ENCODE measurements around the gene MTF2.
A peak's percentile ranks its signal among the peaks of the same experiment; 100 is the strongest.
"Not testable (repeated sequence)": the region's sequence is repeated elsewhere in the genome, so short reads cannot be mapped to it uniquely, and the experiment has no call there.

MTF2 gene

DNA sequence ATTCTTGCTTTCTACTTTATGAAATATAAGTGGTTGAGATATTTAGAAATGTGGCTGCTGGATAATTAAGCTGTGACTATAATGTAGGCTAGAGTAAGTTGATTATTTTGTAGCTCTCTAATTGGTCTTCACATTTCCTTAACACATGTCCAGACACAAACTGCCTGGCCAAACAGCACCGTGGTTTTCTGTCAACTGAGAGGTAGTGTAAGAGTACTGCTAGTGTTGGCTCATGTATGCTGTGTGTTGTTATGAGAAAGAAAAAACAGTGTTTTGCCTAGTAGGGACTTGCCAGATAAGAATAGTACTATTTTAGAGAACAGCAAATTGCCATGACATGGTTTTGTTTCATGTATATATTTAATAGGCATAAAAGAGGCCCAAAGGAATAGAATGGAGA is 64.1 kb downstream of the MTF2 start:
- DNase-seq = no peak

DNA sequence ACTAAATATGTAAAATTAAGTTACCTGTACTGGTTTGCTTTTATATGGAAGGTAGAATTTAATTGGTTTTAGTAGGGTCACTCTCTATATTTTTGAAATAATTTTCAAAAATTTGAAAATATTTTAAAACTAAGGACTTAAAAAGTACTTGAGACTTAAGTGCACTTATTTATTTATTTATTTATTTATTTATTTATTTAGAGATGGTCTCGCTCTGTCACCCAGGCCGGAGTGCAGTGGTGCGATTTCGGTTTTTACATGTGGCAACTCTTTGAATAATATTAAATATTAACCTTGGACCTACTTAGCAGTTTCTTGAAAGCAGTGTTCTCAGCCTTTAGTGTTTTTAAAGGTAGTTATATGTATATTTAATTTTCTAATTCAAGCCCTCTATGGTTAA is 64.7 kb downstream of the MTF2 start:
- no peak for DNase-seq

DNA sequence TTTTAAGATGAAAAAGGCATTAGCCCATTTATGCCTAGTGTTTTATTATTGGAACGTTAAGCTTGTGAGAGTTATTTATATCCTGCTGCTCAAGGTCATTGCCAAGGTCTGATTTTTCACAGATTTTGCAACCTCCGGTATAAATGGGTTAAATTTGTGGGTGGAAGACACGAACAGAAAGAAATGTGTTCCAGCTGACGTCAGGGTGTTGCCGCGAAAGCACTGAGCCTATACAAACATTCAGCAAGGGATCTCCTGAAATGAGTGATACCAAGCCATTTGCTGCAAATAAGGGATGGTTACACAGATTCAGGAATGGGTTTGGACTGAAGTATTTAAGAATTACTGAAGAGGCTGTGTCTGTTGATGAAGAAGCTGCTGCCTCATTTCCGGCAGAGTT is 68.9 kb downstream of the MTF2 start:
- DNase-seq = no peak

DNA sequence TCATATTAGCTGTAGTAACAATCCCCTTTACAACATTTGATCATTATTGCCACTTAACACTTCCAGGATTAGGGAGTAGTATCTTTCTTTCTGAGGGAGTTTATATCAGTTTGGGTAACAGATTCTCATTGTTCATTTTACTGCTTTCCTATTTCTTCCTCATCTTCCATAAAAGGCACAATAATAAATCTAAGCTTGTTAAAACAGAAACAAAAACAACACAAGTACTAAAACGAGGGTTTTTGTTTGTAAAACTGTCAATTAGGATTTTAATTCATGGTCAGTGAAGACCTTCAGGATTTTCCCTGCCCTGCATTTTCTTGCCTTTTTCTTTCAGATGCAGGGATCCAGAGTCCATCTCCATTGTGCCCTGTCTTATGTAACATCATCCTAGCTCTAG is 71.6 kb downstream of the MTF2 start:
- no peak for DNase-seq

DNA sequence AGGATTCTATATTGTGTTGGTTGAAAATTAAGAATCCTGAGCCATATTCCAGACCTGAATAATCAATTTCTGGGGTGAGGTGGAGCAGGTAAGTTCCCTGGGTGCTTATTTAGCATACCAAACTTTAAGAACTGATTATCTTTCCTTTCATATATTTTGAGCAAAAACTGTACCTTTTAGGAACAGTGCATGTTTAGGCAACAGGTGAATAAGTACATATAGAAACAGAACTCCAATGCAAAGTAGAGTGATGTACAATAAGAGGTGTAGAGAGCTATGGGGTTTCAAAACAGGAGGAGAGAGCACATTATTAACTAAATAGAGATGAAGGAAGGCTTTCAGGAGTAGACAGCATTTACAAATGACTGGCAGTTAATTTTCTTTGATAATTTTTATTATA is 72.4 kb downstream of the MTF2 start:
- no peak for DNase-seq

DNA sequence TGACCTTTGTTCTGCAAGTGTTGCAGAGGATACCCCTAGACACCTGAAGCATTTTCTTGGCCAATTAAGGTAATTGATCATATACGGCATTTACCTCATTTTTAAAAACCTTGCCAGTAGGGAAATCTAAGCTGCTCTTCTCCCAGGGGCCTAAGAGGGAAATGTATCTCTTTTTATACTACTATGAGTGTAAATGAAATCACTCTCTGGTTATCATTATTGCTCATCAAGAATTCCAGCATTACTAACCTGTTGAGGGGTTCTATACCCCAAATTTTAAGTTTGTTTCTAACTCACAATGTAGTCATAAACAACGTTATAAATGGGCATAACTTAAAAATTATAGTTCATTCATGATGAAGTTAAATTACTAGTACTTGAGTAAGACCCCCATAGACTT is 73.8 kb downstream of the MTF2 start:
- DNase-seq = no peak

DNA sequence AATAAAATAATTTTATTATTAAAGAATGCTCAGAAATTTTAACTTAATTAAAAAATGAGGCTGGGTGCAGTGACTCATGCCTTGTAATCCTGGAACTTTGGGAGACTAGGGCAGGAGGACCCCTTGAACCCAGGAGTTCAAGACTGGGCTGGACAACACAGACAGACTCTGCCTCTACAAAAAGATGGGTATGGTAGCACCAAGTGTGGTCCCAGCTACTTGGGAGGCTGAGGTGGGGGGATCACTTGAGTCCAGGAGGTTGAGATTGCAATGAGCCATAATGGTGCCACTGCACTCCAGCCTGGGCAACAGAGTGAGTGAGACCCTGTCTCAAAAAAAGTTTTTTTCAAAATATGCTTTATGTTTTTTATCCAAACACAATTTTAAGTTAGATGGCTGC is 75.8 kb downstream of the MTF2 start:
- no peak for DNase-seq

DNA sequence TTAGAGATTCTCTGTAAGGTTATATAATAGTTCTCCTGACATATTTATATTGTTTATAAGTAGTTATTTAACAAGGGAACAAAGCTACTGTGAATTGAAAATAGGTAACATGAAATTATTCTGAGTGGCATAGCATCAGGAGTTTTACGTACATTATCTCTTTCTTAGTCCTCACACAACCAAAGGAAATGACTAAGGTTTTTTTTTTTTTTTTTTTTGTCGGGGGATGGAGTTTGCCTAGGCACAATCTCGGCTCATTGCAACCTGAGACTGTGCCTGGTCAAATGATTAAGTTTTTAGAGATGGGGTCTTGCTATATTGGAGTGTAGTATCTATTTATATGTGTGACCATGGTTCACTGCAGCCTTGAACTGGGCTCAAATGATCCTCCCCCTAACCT is 76.3 kb downstream of the MTF2 start:
- no peak for DNase-seq

DNA sequence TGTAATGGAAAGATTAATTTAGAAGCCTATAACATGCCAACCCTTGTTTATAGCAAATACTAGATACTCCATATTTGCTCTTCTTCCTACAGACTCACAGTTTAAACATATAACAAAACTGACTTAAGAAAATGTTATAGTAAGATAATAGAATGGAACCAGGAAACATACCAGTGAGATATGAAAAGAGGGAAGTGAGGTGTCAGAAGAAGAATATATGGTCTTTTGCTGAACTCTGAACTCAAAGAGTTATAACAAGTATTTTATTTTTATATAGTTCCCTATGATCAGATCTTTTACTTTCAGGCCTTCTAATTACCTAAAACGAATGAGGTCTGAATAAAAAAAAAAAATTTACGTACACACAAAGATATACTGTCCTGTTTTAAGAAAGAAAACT is 80.3 kb downstream of the MTF2 start:
- DNase-seq = no peak

DNA sequence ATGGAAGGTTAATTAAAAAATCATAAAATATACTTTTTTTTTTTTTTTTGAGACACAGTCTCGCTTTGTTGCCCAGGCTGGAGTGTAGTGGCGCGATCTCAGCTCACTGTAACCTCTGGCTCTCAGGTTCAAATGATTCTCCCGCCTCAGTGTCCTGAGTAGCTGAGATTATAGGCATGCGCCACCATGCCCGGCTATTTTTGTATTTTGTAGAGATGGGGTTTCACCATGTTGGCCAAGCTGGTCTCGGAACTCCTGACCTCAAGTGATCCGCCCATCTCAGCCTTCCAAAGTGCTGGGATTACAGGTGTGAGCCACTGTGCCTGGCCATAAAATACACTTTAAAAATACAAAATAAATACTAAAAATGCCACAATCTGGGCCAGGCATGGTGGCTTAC is 84.2 kb downstream of the MTF2 start:
- not testable (repeated sequence) for DNase-seq

DNA sequence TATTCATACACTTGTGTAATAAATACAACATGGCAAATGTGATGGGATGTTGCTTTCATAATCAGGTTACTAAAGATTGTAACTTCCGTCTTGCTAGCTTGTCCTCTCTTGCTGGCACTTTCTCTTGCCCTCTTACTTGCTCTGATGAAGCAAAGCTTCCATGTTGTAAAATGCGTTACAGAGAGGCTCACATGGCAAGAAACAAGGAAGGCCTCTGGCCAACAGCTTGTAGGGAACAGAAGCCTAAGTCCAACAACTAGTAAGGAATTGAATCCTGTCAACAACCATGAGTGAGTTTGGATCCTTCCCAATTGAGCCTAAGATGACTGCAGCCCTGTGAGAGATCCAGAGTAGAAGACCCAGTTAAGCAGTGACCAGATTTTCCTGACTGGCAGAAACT is 85.7 kb downstream of the MTF2 start:
- no peak for DNase-seq

DNA sequence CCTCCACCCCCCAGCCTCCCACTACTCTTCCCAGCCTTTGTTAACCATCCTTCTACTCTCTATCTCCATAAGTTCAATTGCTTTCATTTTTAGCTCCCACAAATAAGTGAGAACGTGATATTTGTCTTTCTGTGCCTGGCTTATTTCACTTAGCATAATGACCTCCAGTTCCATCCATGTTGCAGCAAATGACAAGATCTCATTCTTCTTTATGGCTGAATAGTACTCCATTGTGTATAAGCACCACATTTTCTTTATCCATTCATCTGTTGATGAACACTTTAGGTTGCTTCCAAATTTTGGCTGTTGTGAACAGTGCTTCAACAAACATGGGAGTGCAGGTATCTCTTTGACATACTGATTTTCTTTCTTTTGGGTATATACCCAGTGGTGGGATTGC is 86.8 kb downstream of the MTF2 start:
- DNase-seq = not testable (repeated sequence)

DNA sequence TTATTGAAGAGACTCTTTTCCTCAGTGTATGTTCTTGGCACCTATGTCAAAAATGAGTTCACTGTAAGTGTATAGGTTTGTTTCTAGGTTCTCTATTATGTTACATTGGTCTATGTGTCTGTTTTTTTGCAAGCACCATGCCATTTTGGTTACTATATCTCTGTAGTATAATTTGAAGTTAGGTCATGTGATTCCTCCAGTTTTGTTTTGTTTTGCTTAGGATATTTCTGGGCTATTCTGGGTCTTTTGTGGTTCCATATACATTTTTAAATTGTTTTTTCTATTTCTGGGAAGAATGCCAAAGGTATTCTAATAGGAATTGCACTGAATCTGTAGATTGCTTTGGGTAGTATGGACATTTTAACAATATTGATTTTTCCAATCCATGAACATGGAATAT is 87.9 kb downstream of the MTF2 start:
- no peak for DNase-seq

DNA sequence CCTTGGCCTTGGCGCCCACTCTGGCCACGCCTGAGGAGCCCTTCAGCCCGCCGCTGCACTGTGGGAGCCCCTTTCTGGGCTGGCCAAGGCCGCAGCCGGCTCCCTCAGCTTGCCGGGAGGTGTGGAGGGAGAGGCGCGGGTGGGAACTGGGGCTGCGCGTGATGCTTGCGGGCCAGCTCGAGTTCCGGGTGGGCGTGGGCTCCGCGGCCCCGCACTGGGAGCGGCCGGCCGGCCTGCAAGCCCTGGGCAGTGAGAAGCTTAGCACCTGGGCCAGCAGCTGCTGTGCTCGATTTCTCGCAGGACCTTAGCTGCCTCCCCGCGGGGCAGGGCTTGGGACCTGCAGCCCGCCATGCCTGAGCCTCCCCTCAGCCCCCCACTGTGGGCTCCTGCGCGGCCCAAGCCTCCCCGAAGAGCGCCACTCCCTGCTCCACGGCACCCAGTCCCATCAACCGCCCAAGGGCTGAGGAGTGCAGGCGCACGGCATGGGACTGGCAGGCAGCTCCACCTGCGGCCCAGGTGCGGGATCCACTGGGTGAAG is 91.1 kb downstream of the MTF2 start:
- not testable (repeated sequence) for DNase-seq

DNA sequence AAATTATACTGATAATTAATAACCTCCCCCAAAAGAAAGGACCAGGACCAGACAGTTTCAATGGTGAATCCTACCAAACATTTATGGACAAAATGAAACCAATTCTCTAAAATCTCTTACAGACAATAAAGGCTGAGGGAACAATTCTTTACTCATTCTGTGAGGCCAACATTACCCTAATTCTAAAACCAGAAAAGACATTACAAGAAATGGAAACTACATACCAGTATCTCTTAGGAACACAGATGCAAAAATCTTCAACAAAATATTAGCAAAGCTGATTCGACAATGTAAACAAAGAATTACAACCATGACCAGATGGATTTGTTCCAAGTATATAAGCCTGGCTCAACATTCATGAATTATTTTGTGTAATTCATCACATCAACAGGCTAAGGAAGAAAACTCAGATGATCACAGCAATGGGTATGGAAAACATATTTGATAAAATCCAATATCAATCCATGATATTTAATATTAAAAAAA is 92.5 kb downstream of the MTF2 start:
- no peak for DNase-seq

DNA sequence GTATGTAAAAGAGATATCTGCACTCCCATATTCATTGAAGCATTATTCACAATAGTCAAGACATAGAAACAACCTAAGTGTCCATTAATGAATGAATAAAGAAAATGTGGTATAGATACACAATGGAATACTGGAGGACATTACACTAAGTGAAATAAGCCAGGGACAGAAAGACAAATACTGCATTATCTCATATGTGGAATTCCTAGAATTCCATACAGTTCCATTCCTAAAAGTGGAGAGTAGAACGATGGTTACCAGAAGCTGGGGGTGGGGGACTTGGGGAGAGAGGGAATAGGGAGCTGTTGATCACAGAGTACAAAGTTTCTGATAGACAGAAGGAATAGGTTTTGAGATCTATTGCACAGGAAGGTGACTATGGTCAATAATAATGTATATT is 93.7 kb downstream of the MTF2 start:
- DNase-seq = no peak

DNA sequence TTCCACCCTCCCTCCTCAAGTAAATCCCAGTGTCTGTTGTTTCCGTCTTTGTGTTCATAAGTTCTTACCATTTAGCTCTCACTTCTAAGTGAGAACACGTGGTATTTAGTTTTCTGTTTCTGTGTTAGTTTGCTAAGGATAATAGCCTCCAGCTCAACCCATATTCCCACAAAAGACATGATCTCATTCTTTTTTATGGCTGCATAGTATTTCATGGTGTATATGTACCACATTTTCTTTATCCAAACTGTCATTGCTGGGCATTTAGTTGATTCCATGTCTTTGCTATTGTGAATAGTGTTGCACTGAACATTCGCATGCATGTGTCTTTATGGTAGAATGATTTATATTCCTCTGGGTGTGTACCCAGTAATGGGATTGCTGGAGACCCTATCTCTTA is 95.6 kb downstream of the MTF2 start:
- DNase-seq = not testable (repeated sequence)

DNA sequence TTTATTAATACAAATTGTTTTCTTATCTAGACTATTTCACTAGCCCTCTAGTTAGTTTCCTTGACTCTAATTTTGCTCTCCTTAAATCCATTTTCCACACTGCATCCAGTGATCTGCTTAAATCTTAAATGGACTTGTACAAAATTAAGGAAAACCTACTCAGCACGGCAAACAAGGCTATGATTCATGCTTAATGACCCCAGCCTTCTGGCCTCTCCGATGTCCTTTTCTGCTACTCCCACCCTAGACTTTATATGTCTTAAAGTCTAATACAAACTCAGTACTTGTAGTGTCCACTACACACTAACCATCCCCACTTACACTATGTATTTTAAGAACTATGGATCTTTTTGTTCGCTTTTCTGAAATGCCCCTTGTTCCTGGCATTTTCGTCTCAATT is 98.9 kb downstream of the MTF2 start:
- DNase-seq = no peak

DNA sequence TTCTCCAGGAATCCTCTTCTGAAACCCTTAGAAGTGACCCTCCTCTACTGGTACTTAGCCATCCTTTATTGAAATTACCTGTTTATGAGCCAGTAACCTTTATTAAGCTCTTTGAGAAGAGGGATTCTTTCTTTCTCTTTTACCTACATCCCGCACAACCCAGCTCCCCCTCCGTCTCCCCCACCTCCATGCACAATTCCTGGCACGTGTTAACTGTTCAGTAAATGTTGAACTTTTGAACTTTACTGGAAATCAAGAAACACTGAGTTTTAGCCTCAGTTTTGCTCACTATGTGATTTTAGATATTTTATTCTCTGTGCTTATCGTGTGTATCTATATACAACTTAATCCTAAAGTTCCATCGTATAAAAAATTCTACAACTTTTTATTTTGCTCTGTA is 99.3 kb downstream of the MTF2 start:
- no peak for DNase-seq

DNA sequence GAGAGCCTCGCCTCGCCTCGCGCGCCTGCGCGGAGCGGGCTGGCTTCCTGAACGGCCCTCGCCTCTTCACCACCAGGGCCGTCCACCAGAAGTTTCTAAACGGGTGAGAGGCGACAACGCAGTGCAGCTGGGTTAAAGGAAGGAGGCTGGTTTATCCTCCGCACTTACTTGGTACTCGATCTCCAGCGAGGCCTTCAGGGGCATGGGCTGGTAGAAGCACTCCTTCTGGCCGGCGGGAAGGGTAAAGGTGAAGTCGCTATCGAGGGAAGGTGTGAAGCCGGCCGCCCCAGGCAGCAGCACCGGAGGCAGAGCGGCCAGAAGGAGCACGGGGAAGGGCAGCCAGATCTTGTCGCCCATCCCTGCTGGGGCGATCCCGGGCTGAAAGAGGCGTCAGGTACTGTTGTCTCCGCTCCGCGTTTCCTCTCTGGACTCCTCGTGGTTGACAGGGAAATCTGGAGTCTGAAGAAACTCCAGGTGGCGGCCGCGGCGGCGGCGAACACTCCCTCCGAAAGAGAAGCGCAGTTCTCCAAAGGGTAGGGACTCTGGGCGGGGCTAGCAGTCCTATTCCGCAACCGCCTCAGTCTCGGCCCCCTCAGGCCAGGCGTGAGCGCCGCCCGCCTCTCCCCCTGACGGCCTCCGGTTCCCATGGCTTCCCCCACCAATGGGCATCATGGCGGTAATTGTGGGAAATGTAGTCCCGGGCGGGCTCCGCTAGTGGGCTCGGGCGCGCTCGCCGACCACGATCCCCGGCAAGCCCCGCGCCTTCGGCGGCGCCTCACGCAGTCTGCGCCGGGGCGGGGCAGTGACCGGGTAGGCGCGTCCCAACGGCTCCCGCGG is 101.0 kb downstream of the MTF2 start, which contains the start of gene TMED5:
TSS of gene TMED5 (minus strand) at position 528 of the 837 bp plus-strand sequence. CDS start at position 357, 171 bp downstream.
- DNase-seq = peak; percentile 94

DNA sequence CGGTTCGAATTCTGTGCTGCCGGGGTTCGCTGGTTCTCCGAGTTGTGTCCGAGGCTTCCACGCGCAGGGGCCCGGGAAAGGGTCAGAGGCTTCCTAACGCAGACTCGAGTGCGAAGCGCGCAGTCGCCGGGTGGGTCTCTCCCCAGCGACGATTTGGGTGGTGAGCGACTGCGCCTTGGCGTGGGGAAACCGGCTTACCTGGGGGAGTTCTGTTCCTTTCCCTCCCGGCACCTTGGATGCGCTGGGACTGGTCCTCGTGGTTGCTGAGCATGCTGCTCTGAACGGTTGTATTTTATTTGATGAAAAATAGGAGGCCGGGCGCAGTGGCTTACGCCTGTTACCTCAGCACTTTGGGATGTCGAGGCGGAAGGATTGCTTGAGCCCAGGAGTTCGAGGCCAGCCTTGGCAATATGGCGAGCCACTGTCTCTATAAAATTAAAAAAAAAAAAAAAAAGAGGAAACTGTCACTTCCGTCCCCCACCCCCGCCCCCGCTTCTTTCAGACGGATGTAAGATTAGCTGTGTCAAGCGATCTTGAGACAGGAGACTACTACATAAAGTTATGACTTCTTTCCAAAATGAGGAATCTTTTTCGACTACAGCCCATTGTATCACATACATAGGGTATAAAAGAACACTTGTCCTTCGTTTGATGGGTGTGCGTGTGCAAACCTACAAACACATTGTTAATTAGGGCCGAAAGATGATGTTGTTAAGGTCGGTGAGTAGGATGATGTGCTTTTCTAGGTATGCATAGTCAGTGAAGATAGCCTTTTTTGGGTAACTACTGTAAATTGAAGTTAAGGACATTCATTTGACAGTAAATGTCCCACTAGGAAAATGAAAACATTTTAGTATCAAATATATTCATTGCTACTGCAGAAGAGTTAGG is 101.9 kb downstream of the MTF2 start, which contains the start of gene CCDC18:
TSS of gene CCDC18 (plus strand) at position 2 of the 891 bp plus-strand sequence. CDS start 2,638 bp downstream, outside the sequence.
- peak; percentile 66 for DNase-seq

DNA sequence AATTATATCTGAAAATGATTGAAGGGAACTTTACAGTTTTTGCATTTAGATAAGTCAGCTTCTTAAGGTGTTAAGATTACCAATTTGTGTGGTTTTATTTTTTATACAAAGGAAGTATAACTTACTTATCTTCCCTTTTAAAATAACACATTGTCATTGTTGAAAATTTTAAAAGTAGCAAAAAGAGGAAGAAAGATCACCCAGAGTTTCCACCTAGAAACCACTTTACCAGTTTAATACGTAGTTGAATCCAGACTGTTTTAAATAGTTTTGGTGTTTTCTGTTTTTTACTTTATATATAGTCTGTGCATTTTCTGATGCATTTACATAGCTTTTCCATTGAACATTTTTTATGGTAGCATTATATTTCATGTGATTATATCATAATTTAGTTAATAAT is 107.6 kb downstream of the MTF2 start:
- no peak for DNase-seq
